ENCODE results near the gene FBXO30. TPM values are rescaled to one million over a fixed set of nuclear protein-coding genes. Genes with fewer than 3 reads are reported as not detected.

Gene FBXO30
- total and polyA plus RNA-seq, 10 of the 15 experiments (the other 5 are each of a cell fraction or from before 2014, with no cell fraction given), result 1.7 to 6.9 (median 5.3) TPM

DNA sequence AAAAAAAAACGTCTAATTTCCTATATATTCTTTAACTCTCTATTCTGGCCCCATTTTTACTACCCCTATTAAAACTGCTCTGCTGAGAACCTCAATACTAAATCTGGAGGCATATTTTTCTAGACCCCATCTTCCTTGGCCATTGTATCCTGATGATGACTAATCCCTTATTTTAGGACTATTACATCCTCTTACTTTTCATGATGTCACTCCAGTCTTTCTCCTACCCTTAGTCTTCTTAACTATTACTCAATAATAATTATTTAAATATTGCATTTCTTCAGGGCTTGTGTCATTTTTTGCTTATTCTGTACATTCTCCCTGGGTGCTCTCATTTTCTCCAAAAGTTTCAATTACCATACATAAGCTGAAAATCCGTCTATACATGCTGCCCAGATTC, 6.4 kb downstream of the FBXO30 start (continued):
- TF ChIP-seq, protein P1, sequence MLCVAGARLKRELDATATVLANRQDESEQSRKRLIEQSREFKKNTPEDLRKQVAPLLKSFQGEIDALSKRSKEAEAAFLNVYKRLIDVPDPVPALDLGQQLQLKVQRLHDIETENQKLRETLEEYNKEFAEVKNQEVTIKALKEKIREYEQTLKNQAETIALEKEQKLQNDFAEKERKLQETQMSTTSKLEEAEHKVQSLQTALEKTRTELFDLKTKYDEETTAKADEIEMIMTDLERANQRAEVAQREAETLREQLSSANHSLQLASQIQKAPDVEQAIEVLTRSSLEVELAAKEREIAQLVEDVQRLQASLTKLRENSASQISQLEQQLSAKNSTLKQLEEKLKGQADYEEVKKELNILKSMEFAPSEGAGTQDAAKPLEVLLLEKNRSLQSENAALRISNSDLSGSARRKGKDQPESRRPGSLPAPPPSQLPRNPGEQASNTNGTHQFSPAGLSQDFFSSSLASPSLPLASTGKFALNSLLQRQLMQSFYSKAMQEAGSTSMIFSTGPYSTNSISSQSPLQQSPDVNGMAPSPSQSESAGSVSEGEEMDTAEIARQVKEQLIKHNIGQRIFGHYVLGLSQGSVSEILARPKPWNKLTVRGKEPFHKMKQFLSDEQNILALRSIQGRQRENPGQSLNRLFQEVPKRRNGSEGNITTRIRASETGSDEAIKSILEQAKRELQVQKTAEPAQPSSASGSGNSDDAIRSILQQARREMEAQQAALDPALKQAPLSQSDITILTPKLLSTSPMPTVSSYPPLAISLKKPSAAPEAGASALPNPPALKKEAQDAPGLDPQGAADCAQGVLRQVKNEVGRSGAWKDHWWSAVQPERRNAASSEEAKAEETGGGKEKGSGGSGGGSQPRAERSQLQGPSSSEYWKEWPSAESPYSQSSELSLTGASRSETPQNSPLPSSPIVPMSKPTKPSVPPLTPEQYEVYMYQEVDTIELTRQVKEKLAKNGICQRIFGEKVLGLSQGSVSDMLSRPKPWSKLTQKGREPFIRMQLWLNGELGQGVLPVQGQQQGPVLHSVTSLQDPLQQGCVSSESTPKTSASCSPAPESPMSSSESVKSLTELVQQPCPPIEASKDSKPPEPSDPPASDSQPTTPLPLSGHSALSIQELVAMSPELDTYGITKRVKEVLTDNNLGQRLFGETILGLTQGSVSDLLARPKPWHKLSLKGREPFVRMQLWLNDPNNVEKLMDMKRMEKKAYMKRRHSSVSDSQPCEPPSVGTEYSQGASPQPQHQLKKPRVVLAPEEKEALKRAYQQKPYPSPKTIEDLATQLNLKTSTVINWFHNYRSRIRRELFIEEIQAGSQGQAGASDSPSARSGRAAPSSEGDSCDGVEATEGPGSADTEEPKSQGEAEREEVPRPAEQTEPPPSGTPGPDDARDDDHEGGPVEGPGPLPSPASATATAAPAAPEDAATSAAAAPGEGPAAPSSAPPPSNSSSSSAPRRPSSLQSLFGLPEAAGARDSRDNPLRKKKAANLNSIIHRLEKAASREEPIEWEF (IDR thresholded peaks at IDR 0.05; ENCODE audit: insufficient replicate concordance, low read depth, low read length), result no peak

DNA sequence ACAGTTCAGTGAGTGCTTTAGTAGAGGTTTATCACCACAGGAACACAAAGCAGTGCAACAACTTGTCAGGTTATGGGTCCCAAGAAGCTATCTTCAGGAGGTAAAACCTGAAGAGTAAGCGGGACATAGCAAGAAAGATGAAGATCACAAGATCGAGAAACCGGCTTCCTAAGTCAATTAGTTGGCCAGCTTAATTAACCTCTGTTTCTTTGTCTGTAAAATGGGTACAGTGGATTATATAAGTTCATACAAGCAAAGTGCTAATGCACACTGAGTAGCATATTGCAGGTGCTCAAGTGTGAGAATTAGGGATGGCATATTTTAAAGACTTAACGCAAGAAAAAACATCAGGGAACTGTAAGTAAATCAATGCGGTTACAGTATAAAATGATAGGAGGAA, 12.5 kb downstream of the FBXO30 start:
- Histone ChIP-seq H4K20me1 (ENCODE audit: control insufficient read depth, insufficient read depth) (no peaks in the 10 kb centered on the region), H3K27me3 (replicated peaks in 1 of 2; ENCODE audit: control insufficient read depth in 2 of 2, insufficient read depth in 2 of 2, low read length in 1 of 2) (no peaks in the 10 kb centered on the region), H3K4me3 (no peak overlapping the region), H3K79me2 (ENCODE audit: control insufficient read depth, insufficient read depth, low read length) (peaks cover 8% of the 10 kb centered on the region), H3K9me3 (replicated peaks; ENCODE audit: control insufficient read depth, insufficient read depth, low read length) (no peaks in the 10 kb centered on the region; the same call in 1 of the 3 replicates), H3K4me1 (ENCODE audit: control insufficient read depth, insufficient read depth, low read length) (no peaks in the 10 kb centered on the region), H3K36me3 (ENCODE audit: control insufficient read depth in 2 of 2, insufficient read depth in 2 of 2, low read length in 1 of 2) (peaks cover 0 to 19% of the 10 kb centered on the region in 2 experiments; a peak in 2 of 4 replicates), H3K27ac (ENCODE audit: control insufficient read depth, insufficient read depth) (no peak overlapping the region), H3K9ac (ENCODE audit: control insufficient read depth, insufficient read depth, low read length) (no peak overlapping the region), H3K4me2 (ENCODE audit: control insufficient read depth, insufficient read depth) (no peak overlapping the region), H2AFZ (ENCODE audit: control insufficient read depth, low read depth, low read length) (no peak overlapping the region)
- CTCF ChIA-PET, result interaction anchor here (1.3 kb wide), 1 partner anchor 9 kb away, joined by 3 read pairs; no protein-coding TSS in a partner anchor
- no peak for ATAC-seq
- RAD21 ChIA-PET (ENCODE audit: unreplicated experiment), result interaction anchor here (1.4 kb wide), 1 partner anchor 13 kb away, joined by 3 read pairs; no protein-coding TSS in a partner anchor
- intact Hi-C loops (cut with micrococcal nuclease; ENCODE audit: unreplicated experiment) (loop anchor here (5.0 kb wide), 1 partner anchor 55 kb away; no protein-coding TSS in a partner anchor), in situ Hi-C loops (cut with MboI) (no loop called here)
- POLR2A ChIA-PET, result interaction anchor here (1.7 kb wide), 1 partner anchor 12 kb away, joined by 4 read pairs; the partner anchor contains the start of gene FBXO30
- WGBS (ENCODE audit: insufficient coverage, insufficient replicate concordance, low lambda C conversion rate, missing lambda C conversion rate), result 98% methylated on average over 5 of the region's 5 CpGs
- SMC1A ChIA-PET (ENCODE audit: uncharacterized antibody, unreplicated experiment), result interaction anchor here (1.0 kb wide), 2 partner anchors 10 to 64 kb away, joined by 3 to 5 read pairs; no protein-coding TSS in a partner anchor
- DNase-seq (ENCODE audit: low read depth, low spot score), result no peak
- FAIRE-seq, result no peak
- no TSS peak for BruUV-seq (replicated peaks)
- TF ChIP-seq BRCA1 (IDR thresholded peaks at IDR 0.05; ENCODE audit: low read depth, low read length), result no peak
- TF ChIP-seq NR2C2 (IDR thresholded peaks at IDR 0.05; ENCODE audit: borderline replicate concordance, control insufficient read depth, insufficient read length, low read depth), result no peak
- TF ChIP-seq, protein P2, sequence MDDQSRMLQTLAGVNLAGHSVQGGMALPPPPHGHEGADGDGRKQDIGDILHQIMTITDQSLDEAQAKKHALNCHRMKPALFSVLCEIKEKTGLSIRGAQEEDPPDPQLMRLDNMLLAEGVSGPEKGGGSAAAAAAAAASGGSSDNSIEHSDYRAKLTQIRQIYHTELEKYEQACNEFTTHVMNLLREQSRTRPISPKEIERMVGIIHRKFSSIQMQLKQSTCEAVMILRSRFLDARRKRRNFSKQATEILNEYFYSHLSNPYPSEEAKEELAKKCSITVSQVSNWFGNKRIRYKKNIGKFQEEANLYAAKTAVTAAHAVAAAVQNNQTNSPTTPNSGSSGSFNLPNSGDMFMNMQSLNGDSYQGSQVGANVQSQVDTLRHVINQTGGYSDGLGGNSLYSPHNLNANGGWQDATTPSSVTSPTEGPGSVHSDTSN (IDR thresholded peaks at IDR 0.05; ENCODE audit: insufficient replicate concordance, low read depth, low read length), result no peak
- no peak for TF ChIP-seq SRF (IDR thresholded peaks at IDR 0.05; ENCODE audit: low read depth in 2 of 2, low read length in 2 of 2)
- TF ChIP-seq SMC3 (IDR thresholded peaks at IDR 0.05; ENCODE audit: borderline replicate concordance, low read length), result no peak
- no peak for TF ChIP-seq BCL11A (IDR thresholded peaks at IDR 0.05; ENCODE audit: low read depth, low read length)
- no peak for TF ChIP-seq SMARCA5 (IDR thresholded peaks at IDR 0.05)
- TF ChIP-seq CHD1 (IDR thresholded peaks at IDR 0.05; ENCODE audit: low read depth, low read length), result no peak
- no peak for TF ChIP-seq HSF1 (IDR thresholded peaks at IDR 0.05; ENCODE audit: low read depth, low read length)
- no peak for TF ChIP-seq MXI1 (IDR thresholded peaks at IDR 0.05; ENCODE audit: low read depth, low read length)
- TF ChIP-seq YY1 (IDR thresholded peaks at IDR 0.05; ENCODE audit: low read depth, low read length), result no peak
- TF ChIP-seq FOS (IDR thresholded peaks at IDR 0.05; ENCODE audit: borderline replicate concordance, extremely low read depth, insufficient read length), result no peak
- no peak for TF ChIP-seq ZNF24 (IDR thresholded peaks at IDR 0.05)
- no peak for TF ChIP-seq SPI1 (IDR thresholded peaks at IDR 0.05; ENCODE audit: borderline replicate concordance, insufficient read depth, low read depth, low read length)
